A549 (cell line): ENCODE results near the gene MYOT. TPM values are rescaled to one million over a fixed set of nuclear protein-coding genes. Genes with fewer than 3 reads are reported as not detected.

Experiments
- ATAC-seq, 2 experiments: fragments of 200-7000 bp in 1 of 2; fragments of >200 bp in 1 of 2; cut with Nextera tagmentation in 1 of 2; cut with Tn5 transposase in 1 of 2; 3 replicates each; pipeline versions ENCODE4 v1.8.0 to v1.9.1; 2018 to 2020; ENCODE audit warnings: mild to moderate bottlenecking in 1 of 2, moderate library complexity in 1 of 2
- CTCF ChIA-PET: fragments of 300-600 bp; sonication (Branson Sonifier 250); formaldehyde crosslinking; extraction: SDS; loops from one replicate; lab custom pipeline; 2021; ENCODE audit warnings: antibody characterized with exemption, inconsistent platforms; lab: Yijun Ruan, JAX
- POLR2A ChIA-PET: fragments of 350-600 bp; formaldehyde crosslinking; extraction: SDS; loops from one replicate; lab custom pipeline; 2021; ENCODE audit warnings: antibody characterized with exemption, inconsistent platforms; lab: Yijun Ruan, JAX
- DNase-seq, 2 experiments: peaks; one replicate each; pipeline versions ENCODE4 v3.0.0 to v3.0.0-alpha.2; 2011 to 2016; ENCODE audit warnings: low read depth in 1 of 2, low spot score in 1 of 2
- FAIRE-seq: peaks from 2 replicates; lab custom pipeline; 2011; peaks lifted over from hg19 to GRCh38; lab: Jason Lieb, UNC
- H3K27ac ChIP-seq, 2 experiments: fragments of >200 bp; sonication (Bioruptor Twin); formaldehyde crosslinking; 3 replicates each; pipeline ENCODE4 v1.5.1; 2016 to 2017
- H3K4me1 ChIP-seq: fragments of >200 bp; sonication (Bioruptor Twin); formaldehyde crosslinking; 3 replicates; pipeline ENCODE4 v1.6.1; 2016
- H3K4me2 ChIP-seq: fragments of >200 bp; sonication (Bioruptor Twin); formaldehyde crosslinking; 3 replicates; pipeline ENCODE4 v1.6.1; 2016
- H3K4me3 ChIP-seq: fragments of >200 bp; sonication (Bioruptor Twin); formaldehyde crosslinking; 3 replicates; pipeline ENCODE4 v1.5.1; 2016
- H3K9me3 ChIP-seq: fragments of >200 bp; sonication (Bioruptor Twin); formaldehyde crosslinking; 3 replicates; pipeline ENCODE4 v1.6.1; 2016
- BHLHE40 ChIP-seq: IDR thresholded peaks from 2 replicates; pipeline ENCODE4 v1.6.1; 2012; ENCODE audit warnings: low read depth, low read length, inconsistent platforms
- CBX2 ChIP-seq: fragments of 200-600 bp; sonication (generic); IDR thresholded peaks from 2 replicates; pipeline ENCODE4 v1.6.1; 2016; ENCODE audit warnings: low read depth, mild to moderate bottlenecking, borderline replicate concordance
- CBX8 ChIP-seq: fragments of 200-600 bp; sonication (generic); IDR thresholded peaks from 2 replicates; pipeline ENCODE4 v1.6.1; 2016
- CEBPB ChIP-seq, 2 experiments: fragments of >200 bp in 1 of 2; sonication (Bioruptor Twin) in 1 of 2; formaldehyde crosslinking in 1 of 2; IDR thresholded peaks; 2 replicates each; pipeline ENCODE4 v1.6.1; 2012 to 2016
- CHD2 ChIP-seq: fragments of 150-350 bp; IDR thresholded peaks from 2 replicates; pipeline ENCODE4 v1.6.1; 2014; ENCODE audit warnings: low read length; ENCODE audit not compliant: partially characterized antibody
- CHD4 ChIP-seq: fragments of 200-600 bp; sonication (generic); IDR thresholded peaks from 2 replicates; pipeline ENCODE4 v1.6.1; 2016; ENCODE audit warnings: antibody characterized with exemption, mild to moderate bottlenecking, borderline replicate concordance
- EHF ChIP-seq: fragments of 250-450 bp; sonication (Bioruptor Pico); IDR thresholded peaks from 2 replicates; pipeline ENCODE4 v1.5.0; 2020; ENCODE audit warnings: mild to moderate bottlenecking
- ELK1 ChIP-seq: fragments of 150-350 bp; IDR thresholded peaks from 2 replicates; pipeline ENCODE4 v1.6.1; 2014; ENCODE audit warnings: low read depth, mild to moderate bottlenecking, low read length
- EP300 ChIP-seq, 2 experiments: fragments of >200 bp; sonication (Bioruptor Twin); formaldehyde crosslinking; IDR thresholded peaks; 2 replicates in 1 of 2; 3 replicates in 1 of 2; pipeline ENCODE4 v1.6.1; 2016 to 2017
- FOSL2 ChIP-seq, 2 experiments: fragments of 450-650 bp in 1 of 2; fragments of >200 bp in 1 of 2; sonication (Bioruptor Twin) in 1 of 2; formaldehyde crosslinking; IDR thresholded peaks; 2 replicates each; pipeline versions ENCODE4 v1.5.0 to v1.6.1; 2016 to 2020; ENCODE audit warnings: mild to moderate bottlenecking in 1 of 2, moderate library complexity in 1 of 2
- GATA3 ChIP-seq: IDR thresholded peaks from 2 replicates; pipeline ENCODE4 v1.6.1; 2012; ENCODE audit warnings: borderline replicate concordance
- HEYL ChIP-seq: fragments of 250-450 bp; sonication (Bioruptor Pico); IDR thresholded peaks from 2 replicates; pipeline ENCODE4 v1.8.0; 2021; ENCODE audit warnings: mild to moderate bottlenecking, moderate library complexity
- HOXA7 ChIP-seq: fragments of 250-450 bp; sonication (Bioruptor Pico); IDR thresholded peaks from 2 replicates; pipeline ENCODE4 v1.5.0; 2020; ENCODE audit warnings: mild to moderate bottlenecking, moderate library complexity
- MAX ChIP-seq: IDR thresholded peaks from 2 replicates; pipeline ENCODE4 v1.6.1; 2012
- PHF8 ChIP-seq: fragments of 200-600 bp; sonication (generic); IDR thresholded peaks from 2 replicates; pipeline ENCODE4 v1.6.1; 2016; ENCODE audit warnings: low read depth, mild to moderate bottlenecking, antibody characterized with exemption, moderate library complexity, borderline replicate concordance
- RARB ChIP-seq: fragments of 250-450 bp; sonication (Bioruptor Pico); IDR thresholded peaks from 2 replicates; pipeline ENCODE4 v1.8.0; 2021; ENCODE audit warnings: mild to moderate bottlenecking, moderate library complexity
- SREBF2 ChIP-seq: fragments of 450-650 bp; IDR thresholded peaks from 2 replicates; pipeline ENCODE4 v1.6.1; 2014; ENCODE audit warnings: mild to moderate bottlenecking, moderate library complexity
- TFCP2L1 ChIP-seq: fragments of 250-450 bp; sonication (Bioruptor Pico); IDR thresholded peaks from 2 replicates; pipeline ENCODE4 v1.5.0; 2021; ENCODE audit warnings: mild to moderate bottlenecking
- WGBS: methylation state at CpG from one replicate; pipeline ENCODE4 v1.1.6; 2017; ENCODE audit errors: missing lambda C conversion rate; 5-methylcytosine and 5-hydroxymethylcytosine counted together
- polyA plus RNA-seq, 4 experiments: library from polyadenylated mRNA; depleted of rRNA in 3 of 4; stranded (reverse); fragments of >200 nt; fragmentation: RNase III in 1 of 4; extraction: RNeasy Plus Mini Kit Qiagen cat#74134 plus additional on column Dnase treatment in 1 of 4; gene quantifications; 2 replicates in 3 of 4; 3 replicates in 1 of 4; pipeline ENCODE4 v1.2.3, GENCODE V29; 2011 to 2017
- TF ChIP-seq, protein P1 (sequence below): fragments of 200-600 bp; sonication (generic); IDR thresholded peaks from 2 replicates; pipeline ENCODE4 v1.6.1; 2016; ENCODE audit warnings: antibody characterized with exemption, mild to moderate bottlenecking, moderate library complexity
- TF ChIP-seq, protein P2 (sequence below): IDR thresholded peaks from 2 replicates; pipeline ENCODE4 v1.6.1; 2012
- TF ChIP-seq, protein P3 (sequence below): fragments of 250-450 bp; sonication (Bioruptor Pico); IDR thresholded peaks from 2 replicates; pipeline ENCODE4 v1.5.0; 2021; ENCODE audit warnings: mild to moderate bottlenecking, moderate library complexity, borderline replicate concordance

The MYOT gene
- polyA plus RNA-seq, 2 of the 4 experiments (the other 2 are of a cell fraction), result 0.08 TPM; not detected in 1

- Histone ChIP-seq H3K4me2 (peak overlapping the region; percentile 57), H3K4me1 (peaks cover 73% of the 10 kb centered on the region), H3K27ac (peak overlapping the region; percentile 63 to 70), H3K4me3 (no peak overlapping the region), H3K9me3 (no peaks in the 10 kb centered on the region)
- TF ChIP-seq CBX2 (no peak), CHD4 (no peak), TFCP2L1 (CRISPR knock-in tag) (no peak), RARB (CRISPR knock-in tag) (no peak), MAX (peak; percentile 28; the same call in 1 of the 2 replicates), ELK1 (no peak), GATA3 (peak; percentile 48; the same call in 1 of the 2 replicates), EHF (CRISPR knock-in tag) (no peak), HOXA7 (CRISPR knock-in tag) (no peak), EP300 (IDR thresholded peaks at IDR 0.05) (no peak), HEYL (CRISPR knock-in tag) (no peak)
- TF ChIP-seq, protein P1, sequence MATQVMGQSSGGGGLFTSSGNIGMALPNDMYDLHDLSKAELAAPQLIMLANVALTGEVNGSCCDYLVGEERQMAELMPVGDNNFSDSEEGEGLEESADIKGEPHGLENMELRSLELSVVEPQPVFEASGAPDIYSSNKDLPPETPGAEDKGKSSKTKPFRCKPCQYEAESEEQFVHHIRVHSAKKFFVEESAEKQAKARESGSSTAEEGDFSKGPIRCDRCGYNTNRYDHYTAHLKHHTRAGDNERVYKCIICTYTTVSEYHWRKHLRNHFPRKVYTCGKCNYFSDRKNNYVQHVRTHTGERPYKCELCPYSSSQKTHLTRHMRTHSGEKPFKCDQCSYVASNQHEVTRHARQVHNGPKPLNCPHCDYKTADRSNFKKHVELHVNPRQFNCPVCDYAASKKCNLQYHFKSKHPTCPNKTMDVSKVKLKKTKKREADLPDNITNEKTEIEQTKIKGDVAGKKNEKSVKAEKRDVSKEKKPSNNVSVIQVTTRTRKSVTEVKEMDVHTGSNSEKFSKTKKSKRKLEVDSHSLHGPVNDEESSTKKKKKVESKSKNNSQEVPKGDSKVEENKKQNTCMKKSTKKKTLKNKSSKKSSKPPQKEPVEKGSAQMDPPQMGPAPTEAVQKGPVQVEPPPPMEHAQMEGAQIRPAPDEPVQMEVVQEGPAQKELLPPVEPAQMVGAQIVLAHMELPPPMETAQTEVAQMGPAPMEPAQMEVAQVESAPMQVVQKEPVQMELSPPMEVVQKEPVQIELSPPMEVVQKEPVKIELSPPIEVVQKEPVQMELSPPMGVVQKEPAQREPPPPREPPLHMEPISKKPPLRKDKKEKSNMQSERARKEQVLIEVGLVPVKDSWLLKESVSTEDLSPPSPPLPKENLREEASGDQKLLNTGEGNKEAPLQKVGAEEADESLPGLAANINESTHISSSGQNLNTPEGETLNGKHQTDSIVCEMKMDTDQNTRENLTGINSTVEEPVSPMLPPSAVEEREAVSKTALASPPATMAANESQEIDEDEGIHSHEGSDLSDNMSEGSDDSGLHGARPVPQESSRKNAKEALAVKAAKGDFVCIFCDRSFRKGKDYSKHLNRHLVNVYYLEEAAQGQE, result no peak
- TF ChIP-seq, protein P2, sequence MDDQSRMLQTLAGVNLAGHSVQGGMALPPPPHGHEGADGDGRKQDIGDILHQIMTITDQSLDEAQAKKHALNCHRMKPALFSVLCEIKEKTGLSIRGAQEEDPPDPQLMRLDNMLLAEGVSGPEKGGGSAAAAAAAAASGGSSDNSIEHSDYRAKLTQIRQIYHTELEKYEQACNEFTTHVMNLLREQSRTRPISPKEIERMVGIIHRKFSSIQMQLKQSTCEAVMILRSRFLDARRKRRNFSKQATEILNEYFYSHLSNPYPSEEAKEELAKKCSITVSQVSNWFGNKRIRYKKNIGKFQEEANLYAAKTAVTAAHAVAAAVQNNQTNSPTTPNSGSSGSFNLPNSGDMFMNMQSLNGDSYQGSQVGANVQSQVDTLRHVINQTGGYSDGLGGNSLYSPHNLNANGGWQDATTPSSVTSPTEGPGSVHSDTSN, result no peak
- TF ChIP-seq, protein P3, sequence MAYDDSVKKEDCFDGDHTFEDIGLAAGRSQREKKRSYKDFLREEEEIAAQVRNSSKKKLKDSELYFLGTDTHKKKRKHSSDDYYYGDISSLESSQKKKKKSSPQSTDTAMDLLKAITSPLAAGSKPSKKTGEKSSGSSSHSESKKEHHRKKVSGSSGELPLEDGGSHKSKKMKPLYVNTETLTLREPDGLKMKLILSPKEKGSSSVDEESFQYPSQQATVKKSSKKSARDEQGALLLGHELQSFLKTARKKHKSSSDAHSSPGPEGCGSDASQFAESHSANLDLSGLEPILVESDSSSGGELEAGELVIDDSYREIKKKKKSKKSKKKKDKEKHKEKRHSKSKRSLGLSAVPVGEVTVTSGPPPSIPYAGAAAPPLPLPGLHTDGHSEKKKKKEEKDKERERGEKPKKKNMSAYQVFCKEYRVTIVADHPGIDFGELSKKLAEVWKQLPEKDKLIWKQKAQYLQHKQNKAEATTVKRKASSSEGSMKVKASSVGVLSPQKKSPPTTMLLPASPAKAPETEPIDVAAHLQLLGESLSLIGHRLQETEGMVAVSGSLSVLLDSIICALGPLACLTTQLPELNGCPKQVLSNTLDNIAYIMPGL (CRISPR knock-in tag), result no peak
- ATAC-seq (no peak; a peak in 1 of 6 replicates), DNase-seq (no peak), FAIRE-seq (peak; percentile 93)
- ChIA-PET CTCF (interaction anchor here (0.6 to 4.1 kb wide), 6 partner anchors 12 to 418 kb away, joined by 3 to 18 read pairs (median 6); no protein-coding TSS in a partner anchor), POLR2A (interaction anchor here (1.2 kb wide), 1 partner anchor 54 kb away, joined by 3 read pairs; the partner anchor contains the start of gene PKD2L2)
- WGBS, result 55% methylated on average over 4 of the region's 4 CpGs
Observed at GRCh38 chr5:137834498-137835049, 33.1 kb upstream of the MYOT start.

GRCh38 chr5:137836298-137836697 lies 31.4 kb upstream of the MYOT start:
- POLR2A ChIA-PET, result no interaction called here
- WGBS, result 65% methylated on average over 1 of the region's 1 CpG
- H3K4me3 ChIP-seq, result no peak overlapping the region
- peaks cover 73% of the 10 kb centered on the region for H3K4me1 ChIP-seq
- no peak for FAIRE-seq
- H3K27ac ChIP-seq, result peak overlapping the region; percentile 44 to 70; a peak in 4 of 6 replicates
- no peak for ATAC-seq
- no peak for DNase-seq
- no peaks in the 10 kb centered on the region for H3K9me3 ChIP-seq
- no peak overlapping the region for H3K4me2 ChIP-seq
- CTCF ChIA-PET, result interaction anchor here (1.2 to 4.1 kb wide), 2 partner anchors 17 to 57 kb away, joined by 3 to 18 read pairs; no protein-coding TSS in a partner anchor
- TF ChIP-seq HOXA7 (CRISPR knock-in tag) (no peak), PHF8 (no peak), CHD2 (no peak), SREBF2 (no peak), CEBPB (IDR thresholded peaks at IDR 0.05) (no peak), CBX8 (no peak), BHLHE40 (no peak), FOSL2 (IDR thresholded peaks at IDR 0.05) (no peak), FOSL2 (CRISPR knock-in tag; IDR thresholded peaks at IDR 0.05) (no peak)
- TF ChIP-seq, protein P1, result no peak
